ENCODE measurements around the gene SLC6A5.

SLC6A5 gene

DNA sequence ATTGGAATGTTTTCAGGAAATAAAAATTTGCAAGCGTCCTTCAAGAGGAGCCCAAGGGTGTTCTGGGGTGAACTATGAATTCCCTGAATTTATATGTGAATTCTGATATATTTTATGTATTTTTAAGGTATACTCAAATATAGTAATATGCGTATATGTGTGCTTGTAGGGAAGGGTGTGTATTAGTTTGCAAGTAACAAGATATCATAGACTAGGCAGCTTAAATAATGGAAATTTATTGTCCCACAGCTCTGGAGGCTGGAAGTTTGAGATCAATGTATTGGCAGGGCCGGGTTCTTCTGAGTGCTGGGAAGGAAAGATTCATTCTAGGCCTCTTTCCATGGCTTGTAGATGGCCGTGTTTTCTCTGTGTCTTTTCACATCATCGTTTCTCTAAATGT, 16.2 kb upstream of the SLC6A5 start:
- no peaks in the 10 kb centered on the region for H3K27me3 ChIP-seq (ENCODE audit: insufficient read depth, low read depth, severe bottlenecking)
- no peak for TF ChIP-seq CTCF (IDR thresholded peaks at IDR 0.05; ENCODE audit: low read depth, low read length)
- no peak overlapping the region for H3K27ac ChIP-seq

DNA sequence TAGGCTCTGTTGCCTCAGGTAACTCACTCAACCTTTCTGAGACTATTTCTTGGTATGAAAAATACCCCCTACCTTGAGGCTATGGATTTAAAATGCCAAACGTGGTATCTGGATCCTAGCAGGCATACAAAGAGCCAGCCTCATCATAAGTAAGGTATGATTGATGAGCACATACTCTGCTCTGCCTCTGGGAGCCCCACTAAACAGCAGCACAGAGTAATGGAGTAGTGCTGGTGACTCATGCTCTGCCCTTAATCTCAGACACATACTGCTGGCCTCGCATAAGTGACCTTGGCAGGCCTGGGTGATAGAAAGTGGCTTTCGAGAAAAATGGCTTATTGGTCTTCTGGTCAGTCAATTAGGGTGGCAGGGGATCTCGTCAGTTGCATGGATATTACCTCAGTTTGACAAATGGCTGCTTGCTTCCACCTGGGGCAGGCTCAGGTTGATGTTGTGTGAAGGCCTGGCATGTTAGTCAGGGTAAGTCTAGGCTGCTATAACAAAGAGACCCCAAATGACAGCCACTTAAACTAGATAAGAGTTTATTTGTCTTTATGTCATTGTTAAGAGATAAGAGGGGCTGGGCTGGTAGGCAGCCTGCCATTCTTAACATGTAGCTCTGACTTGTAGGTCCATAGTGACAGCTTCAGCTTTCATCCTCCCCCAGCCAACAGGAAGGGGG, 15.2 kb upstream of the SLC6A5 start:
- Histone ChIP-seq H3K27me3 (ENCODE audit: insufficient read depth, low read depth, severe bottlenecking) (no peaks in the 10 kb centered on the region), H3K4me3 (ENCODE audit: low read depth, low read length) (no peak overlapping the region), H3K9me3 (ENCODE audit: severe bottlenecking) (no peaks in the 10 kb centered on the region), H3K36me3 (no peaks in the 10 kb centered on the region), H3K27ac (no peak overlapping the region)
- TF ChIP-seq CTCF (IDR thresholded peaks at IDR 0.05; ENCODE audit: low read depth, low read length) = no peak
- no peak for DNase-seq

More for the DNA sequence above, 16.2 kb upstream of the SLC6A5 start:
- no peaks in the 10 kb centered on the region for H3K9me3 ChIP-seq (ENCODE audit: severe bottlenecking)
- H3K4me3 ChIP-seq (ENCODE audit: low read depth, low read length) = no peak overlapping the region
- no peak for DNase-seq
- no peaks in the 10 kb centered on the region for H3K36me3 ChIP-seq

GRCh38 chr11:20589796-20590195, 9.6 kb upstream of the SLC6A5 start:
- Histone ChIP-seq H3K27me3 (ENCODE audit: insufficient read depth, low read depth, severe bottlenecking) (no peaks in the 10 kb centered on the region), H3K27ac (no peak overlapping the region), H3K9me3 (ENCODE audit: severe bottlenecking) (no peaks in the 10 kb centered on the region), H3K36me3 (no peaks in the 10 kb centered on the region), H3K4me3 (ENCODE audit: low read depth, low read length) (no peak overlapping the region)
- no peak for TF ChIP-seq CTCF (IDR thresholded peaks at IDR 0.05; ENCODE audit: low read depth, low read length)
- no peak for DNase-seq

DNA sequence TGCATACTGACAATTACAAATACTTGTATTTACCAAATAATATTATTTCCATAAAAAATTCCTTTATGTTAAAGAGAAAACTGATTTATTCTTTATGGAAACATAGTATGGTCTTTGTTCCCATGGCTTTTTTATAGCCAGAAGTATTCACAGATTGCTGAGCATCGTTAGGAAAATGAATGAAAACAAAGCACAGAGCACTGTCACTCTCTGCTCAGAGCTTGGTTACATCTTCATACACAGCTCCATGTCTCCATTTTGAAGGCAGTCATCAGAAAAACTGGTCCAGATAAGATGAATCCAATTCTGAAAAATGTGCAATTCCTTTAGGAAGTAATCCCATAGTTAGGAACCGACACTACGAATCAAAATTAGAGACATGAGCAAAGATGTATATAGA, 9.0 kb upstream of the SLC6A5 start:
- TF ChIP-seq CTCF (IDR thresholded peaks at IDR 0.05; ENCODE audit: low read depth, low read length) = no peak
- H3K4me3 ChIP-seq (ENCODE audit: low read depth, low read length) = no peak overlapping the region
- H3K27ac ChIP-seq = no peak overlapping the region
- no peaks in the 10 kb centered on the region for H3K36me3 ChIP-seq
- no peaks in the 10 kb centered on the region for H3K9me3 ChIP-seq (ENCODE audit: severe bottlenecking)
- H3K27me3 ChIP-seq (ENCODE audit: insufficient read depth, low read depth, severe bottlenecking) = no peaks in the 10 kb centered on the region
- no peak for DNase-seq

DNA sequence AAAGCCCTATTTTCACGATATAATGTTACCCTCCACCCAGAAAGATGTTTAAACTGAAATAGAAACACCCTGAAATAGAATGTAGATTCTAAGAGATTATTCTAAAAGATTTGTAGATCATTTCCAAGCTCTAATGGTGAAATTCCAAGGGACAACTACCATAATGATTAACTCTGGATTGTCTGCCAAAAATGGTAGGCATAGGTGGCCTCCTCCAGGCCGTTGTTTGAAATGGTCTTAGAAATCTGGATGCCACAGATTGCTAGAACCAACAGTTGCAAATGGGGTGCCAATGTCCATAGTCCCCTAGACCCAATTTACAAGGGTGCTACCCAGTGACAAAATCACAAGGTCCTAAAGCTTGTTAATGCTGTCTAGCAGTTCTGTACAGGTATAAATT, 6.7 kb upstream of the SLC6A5 start:
- peaks cover 3% of the 10 kb centered on the region for H3K9me3 ChIP-seq (ENCODE audit: severe bottlenecking)
- no peaks in the 10 kb centered on the region for H3K27me3 ChIP-seq (ENCODE audit: insufficient read depth, low read depth, severe bottlenecking)
- no peak for TF ChIP-seq CTCF (IDR thresholded peaks at IDR 0.05; ENCODE audit: low read depth, low read length)
- H3K36me3 ChIP-seq = no peaks in the 10 kb centered on the region
- H3K27ac ChIP-seq = no peak overlapping the region
- DNase-seq = no peak
- no peak overlapping the region for H3K4me3 ChIP-seq (ENCODE audit: low read depth, low read length)
